Measurements from ENCODE around the gene ENAH. TPM values are rescaled to one million over a fixed set of nuclear protein-coding genes. Genes with fewer than 3 reads are reported as not detected.

ENAH gene
- total RNA-seq, 1 donor from 2014 or later: 265 TPM

GRCh38 chr1:225592362-225593025 is 60.4 kb downstream of the ENAH start:
- H3K36me3 Mint-ChIP-seq (ENCODE audit: unreplicated experiment): no peaks in the 10 kb centered on the region
- H3K9me3 Mint-ChIP-seq (ENCODE audit: unreplicated experiment): peaks cover 3% of the 10 kb centered on the region
- no peak overlapping the region for H3K4me3 Mint-ChIP-seq (ENCODE audit: unreplicated experiment)
- H3K4me1 Mint-ChIP-seq (ENCODE audit: low read depth, unreplicated experiment): peaks cover 38% of the 10 kb centered on the region
- no peak for DNase-seq
- no peak overlapping the region for H3K27ac Mint-ChIP-seq (ENCODE audit: unreplicated experiment)
- peaks cover 6% of the 10 kb centered on the region for H3K27me3 Mint-ChIP-seq (ENCODE audit: unreplicated experiment)
- TF ChIP-seq CTCF (IDR thresholded peaks at IDR 0.05; ENCODE audit: partially characterized antibody, unreplicated experiment): no peak

- Mint-ChIP-seq H3K4me3 (ENCODE audit: unreplicated experiment) (no peak overlapping the region), H3K27me3 (ENCODE audit: unreplicated experiment) (peaks cover 11% of the 10 kb centered on the region), H3K9me3 (ENCODE audit: unreplicated experiment) (peaks cover 6% of the 10 kb centered on the region), H3K36me3 (ENCODE audit: unreplicated experiment) (no peaks in the 10 kb centered on the region), H3K27ac (ENCODE audit: unreplicated experiment) (no peak overlapping the region), H3K4me1 (ENCODE audit: low read depth, unreplicated experiment) (peaks cover 18% of the 10 kb centered on the region)
- no peak for DNase-seq
- no peak for TF ChIP-seq CTCF (IDR thresholded peaks at IDR 0.05; ENCODE audit: partially characterized antibody, unreplicated experiment)
Measured at GRCh38 chr1:225587310-225587709, 65.6 kb downstream of the ENAH start.

GRCh38 chr1:225581186-225581585 is 71.7 kb downstream of the ENAH start:
- no peak for DNase-seq
- H3K9me3 Mint-ChIP-seq (ENCODE audit: unreplicated experiment): peaks cover 9% of the 10 kb centered on the region
- peak overlapping the region; percentile 84 for H3K27ac Mint-ChIP-seq (ENCODE audit: unreplicated experiment)
- H3K4me1 Mint-ChIP-seq (ENCODE audit: low read depth, unreplicated experiment): peaks cover 40% of the 10 kb centered on the region
- peaks cover 5% of the 10 kb centered on the region for H3K27me3 Mint-ChIP-seq (ENCODE audit: unreplicated experiment)
- H3K4me3 Mint-ChIP-seq (ENCODE audit: unreplicated experiment): peak overlapping the region; percentile 47
- TF ChIP-seq CTCF (IDR thresholded peaks at IDR 0.05; ENCODE audit: partially characterized antibody, unreplicated experiment): no peak
- H3K36me3 Mint-ChIP-seq (ENCODE audit: unreplicated experiment): no peaks in the 10 kb centered on the region

GRCh38 chr1:225580238-225581099 is 72.5 kb downstream of the ENAH start:
- H3K9me3 Mint-ChIP-seq (ENCODE audit: unreplicated experiment): peaks cover 9% of the 10 kb centered on the region
- peaks cover 40% of the 10 kb centered on the region for H3K4me1 Mint-ChIP-seq (ENCODE audit: low read depth, unreplicated experiment)
- peak overlapping the region; percentile 47 for H3K4me3 Mint-ChIP-seq (ENCODE audit: unreplicated experiment)
- H3K36me3 Mint-ChIP-seq (ENCODE audit: unreplicated experiment): no peaks in the 10 kb centered on the region
- H3K27ac Mint-ChIP-seq (ENCODE audit: unreplicated experiment): peak overlapping the region; percentile 84
- H3K27me3 Mint-ChIP-seq (ENCODE audit: unreplicated experiment): peaks cover 4% of the 10 kb centered on the region
- DNase-seq: no peak
- TF ChIP-seq CTCF (IDR thresholded peaks at IDR 0.05; ENCODE audit: partially characterized antibody, unreplicated experiment): no peak

All from glutamatergic neuron (in vitro differentiated cells).